ENCODE measurements around the gene NUDT9.
A peak's percentile ranks its signal among the peaks of the same experiment; 100 is the strongest.
"Not testable (repeated sequence)": the region's sequence is repeated elsewhere in the genome, so short reads cannot be mapped to it uniquely, and the experiment has no call there.

NUDT9 gene

GRCh38 chr4:87399148-87399547 is 23.2 kb upstream of the NUDT9 start:
- no peak overlapping the region for H3K4me3 ChIP-seq (ENCODE audit: control insufficient read depth, low read depth, low read length)
- DNase-seq (ENCODE audit: low read depth), result no peak
- no peak for TF ChIP-seq CTCF (IDR thresholded peaks at IDR 0.05; ENCODE audit: control insufficient read depth, insufficient read depth, low read depth, low read length, missing control alignments)

GRCh38 chr4:87399954-87400353 is 22.4 kb upstream of the NUDT9 start:
- TF ChIP-seq CTCF (IDR thresholded peaks at IDR 0.05; ENCODE audit: control insufficient read depth, insufficient read depth, low read depth, low read length, missing control alignments), result no peak
- no peak for DNase-seq (ENCODE audit: low read depth)
- no peak overlapping the region for H3K4me3 ChIP-seq (ENCODE audit: control insufficient read depth, low read depth, low read length)

GRCh38 chr4:87403732-87404131 is 18.6 kb upstream of the NUDT9 start:
- not testable (repeated sequence) for DNase-seq (ENCODE audit: low read depth); H3K4me3 ChIP-seq (ENCODE audit: control insufficient read depth, low read depth, low read length)

- TF ChIP-seq CTCF (IDR thresholded peaks at IDR 0.05; ENCODE audit: control insufficient read depth, insufficient read depth, low read depth, low read length, missing control alignments), result no peak
- peak; percentile 21 for DNase-seq (ENCODE audit: low read depth)
- no peak overlapping the region for H3K4me3 ChIP-seq (ENCODE audit: control insufficient read depth, low read depth, low read length)
Observed at GRCh38 chr4:87405211-87405820, 17.1 kb upstream of the NUDT9 start.

GRCh38 chr4:87406462-87406861 is 15.9 kb upstream of the NUDT9 start:
- no peak for DNase-seq (ENCODE audit: low read depth)
- no peak for TF ChIP-seq CTCF (IDR thresholded peaks at IDR 0.05; ENCODE audit: control insufficient read depth, insufficient read depth, low read depth, low read length, missing control alignments)
- H3K4me3 ChIP-seq (ENCODE audit: control insufficient read depth, low read depth, low read length), result no peak overlapping the region

- not testable (repeated sequence) for H3K4me3 ChIP-seq (ENCODE audit: control insufficient read depth, low read depth, low read length); DNase-seq (ENCODE audit: low read depth)
Observed at GRCh38 chr4:87406902-87407301, 15.5 kb upstream of the NUDT9 start.

GRCh38 chr4:87409420-87409939 is 12.9 kb upstream of the NUDT9 start:
- DNase-seq (ENCODE audit: low read depth), result no peak
- H3K4me3 ChIP-seq (ENCODE audit: control insufficient read depth, low read depth, low read length), result no peak overlapping the region
- TF ChIP-seq CTCF (IDR thresholded peaks at IDR 0.05; ENCODE audit: control insufficient read depth, insufficient read depth, low read depth, low read length, missing control alignments), result no peak

- no peak overlapping the region for H3K4me3 ChIP-seq (ENCODE audit: control insufficient read depth, low read depth, low read length)
- DNase-seq (ENCODE audit: low read depth), result no peak
- no peak for TF ChIP-seq CTCF (IDR thresholded peaks at IDR 0.05; ENCODE audit: control insufficient read depth, insufficient read depth, low read depth, low read length, missing control alignments)
Observed at GRCh38 chr4:87410157-87410556, 12.2 kb upstream of the NUDT9 start.

Data from AG09309 (cell line).